OCI-M2 (cell line): ENCODE results near the gene UBA3.

ENCODE experiments used
- DNase-seq: peaks from one replicate; lab custom pipeline; 2025; ENCODE audit not compliant: unreplicated experiment; lab: John Stamatoyannopoulos, UW

UBA3 gene

DNA sequence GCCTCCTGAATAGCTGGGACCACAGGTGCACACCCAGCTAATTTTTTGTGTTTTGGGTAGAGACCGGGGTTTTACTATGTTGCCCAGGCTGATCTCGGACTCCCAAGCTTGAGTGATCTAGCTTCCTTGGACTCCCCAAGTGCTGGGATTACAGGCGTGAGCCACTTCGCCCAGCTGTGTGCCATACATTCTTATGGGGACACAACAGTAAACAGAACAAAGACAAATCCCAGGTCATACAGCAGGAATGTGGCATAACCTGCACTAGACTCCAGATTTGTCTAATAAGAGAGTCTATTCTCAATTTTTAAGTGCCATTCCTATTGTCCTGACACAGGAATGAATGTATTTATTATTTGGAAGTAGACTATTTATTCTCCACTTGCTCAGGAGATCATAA is 22.2 kb upstream of the UBA3 start:
- no peak for DNase-seq

DNA sequence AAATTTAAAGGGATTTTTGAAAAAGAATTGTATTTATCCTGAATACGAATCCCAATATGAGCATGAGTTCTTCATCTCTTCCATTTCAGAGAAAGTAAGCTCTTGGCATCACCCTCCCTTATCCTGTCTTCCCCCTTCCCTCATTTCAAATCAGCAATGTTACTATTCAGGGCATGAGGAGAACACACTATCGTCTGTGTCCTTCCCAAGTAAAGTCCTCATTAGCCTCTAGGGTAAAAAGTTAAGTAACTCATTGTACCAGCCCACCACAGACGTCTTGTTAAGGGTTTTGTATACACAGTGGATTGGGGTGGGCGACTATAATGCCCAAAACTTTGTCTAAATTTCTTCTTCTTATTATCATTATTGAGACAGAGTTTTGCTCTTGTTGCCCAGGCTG is 19.4 kb upstream of the UBA3 start:
- no peak for DNase-seq

DNA sequence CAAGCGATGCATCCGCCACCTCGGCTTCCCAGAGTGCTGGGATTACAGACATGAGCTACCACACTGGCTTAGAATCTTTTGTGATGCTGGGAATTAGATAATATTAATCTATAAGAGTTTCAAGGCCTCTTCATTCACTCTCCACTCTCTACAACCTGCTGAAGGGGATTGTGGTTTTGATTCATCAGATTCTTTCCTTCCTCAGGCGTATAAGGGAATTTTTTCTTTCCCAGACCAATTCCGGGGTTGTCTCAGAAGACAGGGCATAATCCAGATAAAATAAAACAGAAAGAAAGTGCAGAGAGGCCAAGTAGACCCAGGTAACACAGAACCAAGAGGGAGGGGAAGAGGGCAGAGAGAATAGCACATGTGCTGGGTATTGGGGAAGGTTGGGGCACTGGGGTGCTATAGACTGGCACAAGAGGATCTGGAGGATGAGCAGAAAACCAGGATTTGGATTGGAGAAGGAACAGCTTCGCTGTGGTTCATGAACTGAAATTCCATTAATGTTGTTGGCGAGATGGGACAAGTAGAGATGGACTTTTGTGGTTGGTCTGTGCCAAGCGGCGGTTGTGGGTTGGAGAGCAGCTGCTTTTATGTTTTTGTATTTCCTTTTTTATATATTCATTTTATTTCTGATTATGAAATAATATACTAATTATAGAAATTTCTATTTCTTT is 17.4 kb upstream of the UBA3 start:
- no peak for DNase-seq

DNA sequence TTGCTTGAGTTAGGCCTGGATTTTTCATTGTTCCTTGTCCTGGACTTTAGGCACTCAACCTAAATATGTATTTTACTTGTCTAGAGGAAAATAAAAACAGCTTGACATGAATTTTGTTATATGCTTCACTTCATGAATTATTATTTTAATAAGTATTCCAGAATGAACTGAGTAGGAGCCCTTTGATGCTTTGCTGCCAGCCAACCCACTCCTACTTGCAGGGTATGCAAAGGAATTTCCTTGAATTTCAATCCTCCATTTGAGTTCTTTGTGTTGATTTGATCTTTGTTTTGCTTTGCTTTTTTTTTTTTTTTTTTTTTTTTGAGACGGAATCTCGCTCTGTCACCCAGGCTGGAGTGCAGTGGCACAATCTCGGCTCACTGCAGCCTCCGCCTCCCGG is 16.1 kb upstream of the UBA3 start:
- DNase-seq, result no peak

DNA sequence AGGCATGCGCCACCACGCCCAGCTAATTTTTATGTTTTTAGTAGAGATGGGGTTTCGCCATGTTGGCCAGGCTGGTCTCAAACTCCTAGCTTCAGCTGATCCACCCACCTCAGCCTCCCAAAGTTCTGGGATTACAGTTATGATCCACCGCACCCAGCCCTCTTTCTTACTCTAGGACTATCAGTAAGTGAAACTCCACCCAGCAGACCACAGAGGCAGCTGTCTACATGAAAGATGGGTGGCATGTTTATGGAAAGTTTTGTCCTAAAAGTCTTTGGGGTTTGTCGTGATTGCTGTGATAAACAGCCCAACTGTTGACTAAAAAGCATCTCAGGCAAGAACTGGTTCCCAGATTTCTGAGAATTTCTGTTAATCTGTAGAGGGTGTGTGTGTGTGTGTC is 15.5 kb upstream of the UBA3 start:
- no peak for DNase-seq

DNA sequence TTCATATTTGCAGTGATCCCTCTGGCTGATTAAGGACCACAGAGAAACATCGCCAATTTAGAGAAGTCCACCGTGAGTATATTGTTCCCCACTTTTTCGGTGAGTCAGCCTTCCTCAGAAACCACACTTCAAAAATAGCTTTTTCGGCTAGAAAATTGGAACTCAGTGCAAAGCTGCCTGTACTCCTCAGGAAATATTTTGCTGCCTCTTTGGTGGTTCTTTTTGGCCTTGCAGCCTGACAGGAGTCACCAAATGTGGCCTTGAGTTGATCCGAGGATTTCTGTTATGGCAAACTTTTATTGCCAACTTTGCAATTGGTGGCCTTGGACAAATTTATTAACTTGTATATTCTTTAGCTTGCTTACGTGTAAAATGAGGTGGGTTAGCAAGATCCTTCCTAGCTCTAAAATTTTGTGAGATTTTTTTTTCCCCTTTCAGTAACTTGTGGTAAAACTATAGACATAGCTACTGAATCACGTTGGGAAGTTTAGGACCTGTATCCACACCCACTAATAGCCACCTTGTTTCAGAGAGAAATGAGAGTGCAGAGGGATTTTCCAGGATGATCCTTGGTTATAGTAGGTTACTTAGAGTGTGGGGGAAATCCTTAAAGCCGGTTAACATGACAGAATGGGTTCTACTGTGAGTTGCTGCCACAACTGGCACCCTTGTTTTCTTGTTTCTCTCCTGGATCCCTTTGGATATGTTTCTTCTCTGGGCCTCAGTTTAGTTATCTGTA is 14.5 kb upstream of the UBA3 start:
- DNase-seq, result no peak

DNA sequence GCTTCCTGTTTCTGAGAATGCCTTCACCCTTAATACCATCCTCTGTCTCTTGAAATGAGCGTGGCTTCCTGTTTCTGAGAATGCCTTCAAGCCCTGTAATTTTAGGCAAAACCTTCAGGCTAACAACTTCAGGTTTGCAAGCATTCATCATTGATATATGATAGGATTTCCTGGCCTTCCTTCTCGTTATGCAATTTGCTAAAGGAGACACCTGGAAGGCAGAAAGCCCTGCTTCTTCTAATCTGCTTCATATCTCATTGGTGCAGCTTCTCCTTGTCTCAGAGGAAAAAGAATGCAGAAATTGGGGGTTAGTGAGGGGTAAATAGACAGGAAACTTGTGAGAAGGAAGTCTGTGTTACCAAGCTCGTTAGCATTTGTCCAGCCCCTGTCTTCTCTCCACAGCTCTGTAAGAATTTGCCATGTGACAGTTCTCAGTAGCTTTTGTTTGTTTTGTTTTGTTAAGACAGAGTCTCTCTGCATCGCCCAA is 11.9 kb upstream of the UBA3 start:
- DNase-seq, result no peak

DNA sequence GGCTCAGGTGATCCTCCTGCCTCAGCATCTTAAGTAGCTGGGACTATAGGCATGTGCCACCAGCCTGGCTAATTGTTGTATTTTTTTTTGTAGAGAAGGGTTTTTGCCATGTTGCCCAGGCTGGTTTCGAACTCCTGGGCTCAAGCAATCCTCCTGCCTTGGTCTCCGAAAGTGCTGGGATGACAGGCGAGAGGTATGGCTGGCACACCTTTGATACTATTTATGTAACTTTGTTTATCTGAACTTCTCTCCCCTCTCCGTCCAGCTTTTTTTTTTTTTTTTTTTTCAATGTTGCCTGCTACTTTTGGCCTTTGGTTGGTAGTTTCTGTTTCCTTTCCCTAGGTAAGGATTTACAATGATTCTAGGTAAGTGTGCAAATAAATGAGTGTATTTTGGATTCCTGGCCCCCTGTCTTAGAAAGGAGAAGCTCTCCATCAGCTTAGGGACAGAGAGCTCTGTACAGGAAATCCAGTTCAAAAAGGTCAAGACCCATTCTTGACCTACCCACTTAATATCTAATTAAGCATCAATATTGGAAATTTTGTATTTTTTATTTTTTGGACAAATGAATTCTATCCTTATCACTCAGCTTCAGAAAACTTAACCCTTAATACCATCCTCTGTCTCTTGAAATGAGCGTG is 11.3 kb upstream of the UBA3 start:
- DNase-seq, result no peak

DNA sequence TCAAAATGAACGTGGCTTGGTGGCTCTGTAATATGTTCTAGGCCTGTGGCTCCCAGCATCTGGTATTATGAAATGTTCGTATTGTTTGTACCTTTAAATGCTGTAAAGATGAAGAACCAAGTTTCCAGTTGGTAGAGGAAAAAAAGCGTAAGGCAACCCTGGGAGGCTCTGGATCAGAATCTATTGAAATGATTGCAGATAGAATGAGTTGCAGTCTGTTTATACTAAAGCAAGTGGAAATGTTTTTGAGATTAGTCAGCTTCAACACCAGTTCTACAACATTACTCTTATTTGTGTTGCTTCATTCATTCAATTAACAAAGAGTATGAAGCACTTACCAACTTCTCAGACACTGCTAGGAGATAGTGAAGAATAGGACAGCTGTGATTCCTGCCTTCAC is 9.9 kb upstream of the UBA3 start:
- no peak for DNase-seq

DNA sequence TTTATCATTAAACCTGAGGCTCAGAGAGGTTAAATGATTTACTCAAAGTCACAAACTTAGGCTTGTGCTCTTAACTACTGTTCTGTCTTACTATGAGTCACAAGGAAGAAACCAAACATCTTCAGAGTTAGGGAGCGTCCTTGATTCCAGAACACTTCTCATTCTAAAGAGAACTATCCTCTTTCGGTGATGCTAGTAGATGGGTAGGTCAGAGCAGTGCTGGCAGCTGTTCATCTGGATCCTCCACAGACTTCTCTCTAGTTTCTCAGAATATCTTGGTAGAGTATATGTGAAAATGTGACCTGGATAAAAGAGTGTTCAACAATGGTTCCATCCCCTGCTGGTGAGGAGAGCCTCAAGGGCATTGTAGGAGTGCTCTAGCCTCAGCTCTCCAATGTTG is 7.9 kb upstream of the UBA3 start:
- no peak for DNase-seq

DNA sequence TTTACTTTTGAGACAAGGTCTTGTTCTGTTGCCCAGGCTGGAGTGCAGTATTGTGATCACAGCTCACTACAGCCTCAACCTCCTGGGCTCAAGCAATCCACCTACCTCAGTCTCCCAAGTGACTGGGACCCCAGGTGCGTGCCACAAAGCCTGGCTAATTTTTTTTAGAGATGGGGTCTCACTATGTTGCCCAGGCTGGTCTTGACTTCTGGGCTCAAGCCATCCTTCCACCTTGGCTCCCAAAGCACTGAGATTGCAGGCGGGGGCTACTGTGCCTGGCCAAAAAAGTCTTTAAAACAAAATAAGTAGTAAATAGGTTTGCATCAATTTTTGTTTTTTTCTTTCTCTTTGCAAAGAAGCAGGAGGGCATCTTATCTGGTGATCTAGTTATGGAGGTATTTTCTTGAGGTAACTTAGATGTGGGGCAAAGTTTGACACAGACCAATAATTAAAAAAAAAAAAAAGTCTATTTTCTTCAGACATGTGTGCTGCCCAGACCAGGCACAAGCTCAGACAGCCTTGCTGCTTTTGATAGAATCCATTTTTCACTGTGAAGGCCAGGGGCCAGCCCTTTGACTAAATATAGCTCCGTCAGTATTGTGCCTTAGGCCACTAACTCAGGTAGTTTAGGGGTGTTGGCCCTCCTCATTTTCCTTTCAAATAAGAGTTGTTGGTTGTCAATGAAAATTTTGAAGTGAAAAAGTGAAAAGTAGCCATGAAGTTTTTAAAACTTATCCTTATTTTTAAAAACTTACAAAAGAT is 7.0 kb upstream of the UBA3 start:
- DNase-seq, result no peak

DNA sequence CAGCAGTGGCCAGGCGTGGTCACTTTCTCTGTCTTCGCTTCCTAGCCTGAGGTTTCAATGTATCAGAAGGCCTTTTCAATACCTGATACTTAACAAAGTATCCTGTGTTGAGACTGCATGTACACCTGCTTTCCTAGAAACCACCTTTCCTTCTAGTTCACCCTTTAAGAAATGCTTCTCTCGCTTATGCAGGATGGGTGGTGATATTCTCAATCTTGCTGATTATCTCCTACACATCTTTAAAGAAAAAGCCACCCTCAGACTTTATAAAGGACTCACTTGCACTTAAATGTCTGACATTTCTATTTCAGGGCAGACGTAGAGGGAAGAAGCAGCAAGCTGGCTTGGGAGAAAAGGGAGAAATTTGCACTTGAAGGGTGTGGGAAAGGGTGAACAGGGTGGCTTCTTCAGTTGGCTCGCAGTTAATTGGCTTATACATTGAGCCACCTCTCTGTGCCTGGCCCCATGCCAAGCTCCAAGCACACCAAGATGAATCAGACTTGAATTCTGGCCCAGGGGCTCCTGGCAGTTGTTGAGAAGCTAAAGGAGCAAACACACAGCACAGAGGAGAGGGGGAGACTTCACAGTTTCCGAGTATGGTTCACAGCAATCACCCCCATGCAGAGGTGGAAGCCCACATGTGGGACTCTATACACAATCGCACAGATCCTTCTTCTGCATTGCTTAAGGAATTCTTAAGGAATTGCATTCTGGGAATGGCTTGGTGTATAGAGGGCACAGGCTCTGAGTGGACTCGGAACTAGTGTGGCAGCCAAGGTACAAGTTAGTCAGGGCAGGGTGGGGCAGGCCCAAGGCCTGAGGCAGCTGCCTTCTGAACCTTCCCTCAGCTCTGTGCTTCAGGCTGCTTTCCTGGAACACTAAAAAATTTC is 5.9 kb upstream of the UBA3 start:
- no peak for DNase-seq

DNA sequence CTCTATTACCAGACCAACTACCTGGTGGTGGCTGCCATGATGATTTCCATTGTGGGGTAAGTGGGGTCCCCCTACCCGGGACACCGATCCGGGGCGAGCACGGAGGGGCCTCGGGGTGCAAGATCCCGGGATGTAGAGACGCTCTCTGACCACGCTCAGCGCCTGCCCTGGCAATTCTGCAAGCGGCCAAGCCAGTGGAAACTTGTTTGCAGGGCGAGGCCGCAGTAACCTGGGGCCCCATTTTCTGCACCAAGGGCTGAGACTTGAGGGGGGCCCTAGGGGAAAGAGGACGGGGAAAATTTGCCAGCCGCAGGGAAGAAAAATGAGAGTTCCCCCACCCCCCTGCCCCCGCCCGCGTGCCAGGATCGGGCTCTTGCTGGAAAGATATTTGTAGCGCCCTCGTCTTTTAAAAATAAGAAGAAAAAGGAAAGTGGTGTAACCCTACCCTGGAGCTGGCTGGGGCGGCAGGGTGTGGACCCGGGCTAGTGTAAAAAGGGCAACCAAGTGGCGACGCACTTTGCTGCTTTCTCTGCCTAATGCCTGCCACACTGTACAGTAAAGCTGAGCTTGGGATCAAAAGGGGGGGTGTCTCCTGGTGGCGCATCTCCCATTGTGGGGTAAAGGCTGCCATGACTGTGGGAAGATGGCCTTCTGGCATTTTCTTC is 5.1 kb upstream of the UBA3 start:
- DNase-seq, result no peak

DNA sequence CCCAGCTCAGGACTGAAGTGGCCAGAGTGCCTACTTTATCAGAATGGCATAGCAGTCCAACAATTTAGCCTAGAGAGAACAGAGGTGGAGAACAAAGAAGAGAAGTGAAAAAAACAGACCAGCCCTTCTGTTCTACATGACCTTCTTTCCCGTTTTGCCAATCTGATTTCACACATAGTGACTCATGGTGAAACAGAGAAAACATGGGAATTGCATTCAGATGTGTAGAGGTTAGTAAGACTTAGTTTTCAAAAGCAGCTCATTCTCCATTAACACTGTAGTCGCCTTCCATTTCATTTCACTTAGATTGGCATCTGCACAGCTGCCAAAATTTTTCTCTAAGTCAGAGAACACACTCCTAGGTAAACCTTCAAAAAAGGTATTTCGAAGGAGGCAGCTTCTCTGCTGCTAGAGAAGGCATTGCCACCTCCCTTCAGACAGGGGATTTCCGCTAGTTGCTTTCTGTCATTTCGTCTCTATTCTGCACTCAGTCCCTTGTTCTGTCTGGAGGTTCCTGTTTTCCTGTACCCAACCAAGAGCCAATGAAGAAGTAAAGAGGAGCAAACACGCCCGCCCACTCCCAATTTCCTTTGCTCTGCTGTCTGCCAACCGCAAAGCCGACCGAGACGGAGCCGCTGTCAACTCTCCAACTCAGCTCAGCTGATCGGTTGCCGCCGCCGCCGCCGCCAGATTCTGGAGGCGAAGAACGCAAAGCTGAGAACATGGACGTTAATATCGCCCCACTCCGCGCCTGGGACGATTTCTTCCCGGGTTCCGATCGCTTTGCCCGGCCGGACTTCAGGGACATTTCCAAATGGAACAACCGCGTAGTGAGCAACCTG is 4.4 kb upstream of the UBA3 start, which contains the start of gene ARL6IP5:
TSS of gene ARL6IP5 (plus strand) at position 612 of the 842 bp plus-strand sequence. CDS start at position 723, 111 bp downstream.
- peak; percentile 85 for DNase-seq

DNA sequence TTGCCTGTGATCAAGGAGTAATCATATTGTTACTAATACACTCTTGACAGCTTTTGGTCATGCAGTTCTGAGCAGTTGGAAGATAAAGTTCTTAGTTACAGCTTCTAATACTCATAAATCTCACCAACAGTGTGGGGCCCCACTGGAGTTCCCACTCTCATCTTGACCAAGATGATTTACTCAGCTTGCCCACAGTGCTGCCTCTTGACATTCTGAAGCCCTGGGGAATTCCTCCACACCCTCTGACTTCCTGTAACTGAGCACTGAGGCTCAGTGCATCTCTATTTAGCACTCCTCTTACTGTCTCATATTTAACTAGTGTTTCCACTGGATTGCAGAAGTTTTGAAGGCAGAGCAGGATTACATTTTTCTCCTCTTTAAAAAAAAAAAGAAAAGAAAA is 2.6 kb upstream of the UBA3 start:
- DNase-seq, result peak; percentile 15

DNA sequence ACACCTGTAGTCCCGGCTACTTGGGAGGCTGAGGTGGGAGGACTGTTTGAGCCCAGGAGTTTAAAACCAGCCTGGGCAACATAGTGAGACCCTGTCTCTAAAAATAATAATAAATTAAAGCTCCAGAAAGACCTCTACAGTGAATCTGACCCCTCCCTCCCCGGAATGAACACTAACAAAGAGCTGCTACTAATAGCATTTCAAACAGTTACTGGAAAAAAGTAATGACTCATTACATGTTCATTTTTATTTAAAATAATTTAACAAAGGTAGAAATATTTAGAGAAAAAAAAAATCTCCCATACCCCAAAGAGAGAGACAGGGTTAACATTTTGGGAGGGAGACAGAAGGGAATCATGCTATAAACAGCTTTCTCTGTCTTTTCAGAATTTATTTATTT is 2.2 kb upstream of the UBA3 start:
- DNase-seq, result no peak

DNA sequence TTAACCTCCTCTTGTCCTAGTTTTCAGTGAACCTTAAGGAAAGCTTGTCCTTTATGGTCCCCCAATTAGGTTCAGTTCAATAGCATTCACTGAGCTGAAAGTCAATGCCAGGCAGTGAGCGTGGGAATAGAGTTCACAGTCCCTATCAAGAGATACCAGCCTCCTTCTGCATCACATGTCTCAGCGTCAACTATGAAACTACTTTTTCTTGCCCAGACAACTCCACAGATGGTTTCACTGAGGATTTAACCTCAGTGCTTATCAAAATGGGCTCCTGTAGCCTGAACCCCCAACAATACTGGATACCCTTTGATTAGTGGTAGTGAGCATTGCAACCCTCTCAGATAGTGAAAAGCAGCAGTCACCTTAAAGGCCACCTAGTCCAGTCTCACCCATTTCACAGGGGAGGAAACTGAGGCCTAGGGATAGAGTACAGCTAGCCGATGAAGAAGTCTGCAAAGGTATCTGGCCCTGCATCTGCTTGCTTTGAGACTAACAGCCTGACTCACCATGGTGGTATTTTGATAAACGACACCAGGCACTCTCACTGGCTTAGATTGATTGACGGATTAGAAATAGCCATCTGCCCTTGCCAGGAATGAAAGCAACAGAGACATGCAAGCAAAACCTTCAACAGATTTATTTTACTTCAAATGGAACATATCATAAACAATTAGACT is 1.6 kb upstream of the UBA3 start:
- DNase-seq, result no peak
